Measurements from ENCODE around the gene PCDHA10.

GRCh38 chr5:140823475-140823874, 32.2 kb upstream of the PCDHA10 start:
- no peak for TF ChIP-seq CTCF (IDR thresholded peaks at IDR 0.05 in 8 of 11, conservative IDR thresholded peaks at IDR 0.05 in 3 of 11)
- no peak for TF ChIP-seq POLR2AphosphoS5 (IDR thresholded peaks at IDR 0.05)
